OCI-LY1 (cell line): ENCODE measurements around the gene PRDX4.
"Not testable (repeated sequence)": the region's sequence is repeated elsewhere in the genome, so short reads cannot be mapped to it uniquely, and the experiment has no call there.

Experiments used
- CTCF ChIP-seq: fragments of 200-600 bp; sonication (generic), shearing (Covaris generic); IDR thresholded peaks from 2 replicates; pipeline ENCODE4 v1.5.1; 2017; ENCODE audit warnings: mild to moderate bottlenecking, antibody characterized with exemption, low read length, moderate library complexity, mixed read lengths
- EZH2 ChIP-seq: fragments of 200-600 bp; sonication (generic), shearing (Covaris generic); IDR thresholded peaks from 2 replicates; pipeline ENCODE4 v1.8.0; 2017; ENCODE audit warnings: borderline replicate concordance, mixed run types, mild to moderate bottlenecking, antibody characterized with exemption, low read length, moderate library complexity, mixed read lengths

GRCh38 chrX:23660083-23660765 lies 7.1 kb upstream of the PRDX4 start:
- not testable (repeated sequence) for TF ChIP-seq CTCF, EZH2
